Measurements from ENCODE around the gene PAQR7.

Gene PAQR7

GRCh38 chr1:25888426-25888987 is 13.0 kb upstream of the PAQR7 start:
- TF ChIP-seq RARB (CRISPR knock-in tag; IDR thresholded peaks at IDR 0.05) (no peak), ZNF8 (CRISPR knock-in tag; IDR thresholded peaks at IDR 0.05) (no peak), CREB5 (CRISPR knock-in tag; IDR thresholded peaks at IDR 0.05; ENCODE audit: low read depth) (no peak), CSRNP3 (CRISPR knock-in tag; IDR thresholded peaks at IDR 0.05) (no peak), ESRRG (CRISPR knock-in tag; IDR thresholded peaks at IDR 0.05) (no peak), GLIS3 (CRISPR knock-in tag; IDR thresholded peaks at IDR 0.05) (no peak), ZC3H10 (CRISPR knock-in tag; IDR thresholded peaks at IDR 0.05) (no peak), ZFP30 (CRISPR knock-in tag; IDR thresholded peaks at IDR 0.05) (no peak), CSDC2 (CRISPR knock-in tag; IDR thresholded peaks at IDR 0.05) (no peak), OSR1 (CRISPR knock-in tag; IDR thresholded peaks at IDR 0.05) (no peak), POU6F1 (CRISPR knock-in tag; IDR thresholded peaks at IDR 0.05; ENCODE audit: borderline replicate concordance, low read depth) (no peak), ISL1 (CRISPR knock-in tag; IDR thresholded peaks at IDR 0.05) (no peak), TSHZ2 (CRISPR knock-in tag; IDR thresholded peaks at IDR 0.05) (no peak)
- ATAC-seq = no peak

- ATAC-seq = no peak
- TF ChIP-seq ZC3H10 (CRISPR knock-in tag; IDR thresholded peaks at IDR 0.05) = no peak
Measured at GRCh38 chr1:25885602-25886001, 10.1 kb upstream of the PAQR7 start.

- ATAC-seq = no peak
- TF ChIP-seq GLIS3 (CRISPR knock-in tag; IDR thresholded peaks at IDR 0.05) (no peak), ISL1 (CRISPR knock-in tag; IDR thresholded peaks at IDR 0.05) (no peak), ARNTL (CRISPR knock-in tag; IDR thresholded peaks at IDR 0.05; ENCODE audit: borderline replicate concordance, low read depth) (no peak), PPARA (CRISPR knock-in tag; IDR thresholded peaks at IDR 0.05; ENCODE audit: borderline replicate concordance) (no peak), TOX (CRISPR knock-in tag; IDR thresholded peaks at IDR 0.05; ENCODE audit: borderline replicate concordance) (no peak), CREB5 (CRISPR knock-in tag; IDR thresholded peaks at IDR 0.05; ENCODE audit: low read depth) (no peak), ZC3H10 (CRISPR knock-in tag; IDR thresholded peaks at IDR 0.05) (no peak), SNAI2 (CRISPR knock-in tag; IDR thresholded peaks at IDR 0.05) (no peak), ZFP3 (CRISPR knock-in tag; IDR thresholded peaks at IDR 0.05) (no peak), CSDC2 (CRISPR knock-in tag; IDR thresholded peaks at IDR 0.05) (no peak), POU6F1 (CRISPR knock-in tag; IDR thresholded peaks at IDR 0.05; ENCODE audit: borderline replicate concordance, low read depth) (no peak), BACH2 (CRISPR knock-in tag; IDR thresholded peaks at IDR 0.05; ENCODE audit: borderline replicate concordance) (no peak), ZNF565 (CRISPR knock-in tag; conservative IDR thresholded peaks at IDR 0.05; ENCODE audit: low read depth) (no peak), ZNF70 (CRISPR knock-in tag; IDR thresholded peaks at IDR 0.05) (no peak), ESRRG (CRISPR knock-in tag; IDR thresholded peaks at IDR 0.05) (no peak), ZNF8 (CRISPR knock-in tag; IDR thresholded peaks at IDR 0.05) (no peak), TSHZ2 (CRISPR knock-in tag; IDR thresholded peaks at IDR 0.05) (no peak), RARB (CRISPR knock-in tag; IDR thresholded peaks at IDR 0.05) (no peak)
Measured at GRCh38 chr1:25881266-25881665, 5.8 kb upstream of the PAQR7 start.

All from SK-N-SH treated with all-trans-retinoic acid at 6 μM for 48 hours (cell line).